Choroid plexus epithelial cell (primary cell): ENCODE results near the gene DIDO1.

ENCODE experiments used
- DNase-seq: peaks from one replicate; pipeline ENCODE4 v3.0.0-alpha.2; 2010; ENCODE audit warnings: low read depth
- H3K4me3 ChIP-seq: 2 replicates; pipeline ENCODE4 v1.5.1; 2011; ENCODE audit warnings: low read depth, mild to moderate bottlenecking, control low read depth, low read length, moderate library complexity
- TF ChIP-seq, protein P1 (sequence below): conservative IDR thresholded peaks from 2 replicates; pipeline ENCODE4 v1.5.1; 2011; ENCODE audit warnings: low read depth, mild to moderate bottlenecking, control low read depth, inconsistent platforms, low read length, moderate library complexity

DIDO1 gene

DNA sequence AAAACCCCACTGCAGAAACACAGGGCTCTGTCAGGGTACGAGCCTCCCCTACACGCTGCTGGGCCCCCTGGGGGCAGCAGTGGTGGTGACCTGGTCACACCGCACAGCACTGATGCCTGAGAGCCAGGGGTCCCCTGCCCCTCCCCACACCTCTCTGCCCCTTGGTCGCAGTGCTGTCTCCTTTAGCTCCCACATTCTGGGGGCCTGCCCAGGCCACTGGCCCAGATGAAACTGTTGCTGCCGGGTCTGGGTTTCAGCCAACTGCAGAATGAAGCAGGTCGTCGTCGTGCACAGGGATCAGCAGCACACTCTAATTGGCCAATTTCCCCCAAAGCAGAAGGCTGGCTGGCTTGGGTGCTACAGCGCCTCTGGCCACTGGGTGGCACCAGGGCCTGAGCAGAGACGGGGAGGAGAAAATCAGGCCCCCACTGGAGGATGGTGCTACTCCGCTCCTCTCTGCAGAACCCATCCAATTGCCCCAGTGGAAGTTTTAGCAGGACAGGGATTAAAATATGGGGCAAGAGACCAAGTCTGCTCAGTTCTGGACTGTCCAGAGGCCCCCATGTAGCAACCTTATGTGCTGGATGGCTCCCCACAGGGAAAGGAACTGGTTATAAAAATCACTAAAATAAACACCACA lies 26.1 kb downstream of the DIDO1 start:
- H3K4me3 ChIP-seq = no peak overlapping the region
- TF ChIP-seq, protein P1, sequence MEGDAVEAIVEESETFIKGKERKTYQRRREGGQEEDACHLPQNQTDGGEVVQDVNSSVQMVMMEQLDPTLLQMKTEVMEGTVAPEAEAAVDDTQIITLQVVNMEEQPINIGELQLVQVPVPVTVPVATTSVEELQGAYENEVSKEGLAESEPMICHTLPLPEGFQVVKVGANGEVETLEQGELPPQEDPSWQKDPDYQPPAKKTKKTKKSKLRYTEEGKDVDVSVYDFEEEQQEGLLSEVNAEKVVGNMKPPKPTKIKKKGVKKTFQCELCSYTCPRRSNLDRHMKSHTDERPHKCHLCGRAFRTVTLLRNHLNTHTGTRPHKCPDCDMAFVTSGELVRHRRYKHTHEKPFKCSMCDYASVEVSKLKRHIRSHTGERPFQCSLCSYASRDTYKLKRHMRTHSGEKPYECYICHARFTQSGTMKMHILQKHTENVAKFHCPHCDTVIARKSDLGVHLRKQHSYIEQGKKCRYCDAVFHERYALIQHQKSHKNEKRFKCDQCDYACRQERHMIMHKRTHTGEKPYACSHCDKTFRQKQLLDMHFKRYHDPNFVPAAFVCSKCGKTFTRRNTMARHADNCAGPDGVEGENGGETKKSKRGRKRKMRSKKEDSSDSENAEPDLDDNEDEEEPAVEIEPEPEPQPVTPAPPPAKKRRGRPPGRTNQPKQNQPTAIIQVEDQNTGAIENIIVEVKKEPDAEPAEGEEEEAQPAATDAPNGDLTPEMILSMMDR = peak; percentile 96
- DNase-seq = peak; percentile 87

DNA sequence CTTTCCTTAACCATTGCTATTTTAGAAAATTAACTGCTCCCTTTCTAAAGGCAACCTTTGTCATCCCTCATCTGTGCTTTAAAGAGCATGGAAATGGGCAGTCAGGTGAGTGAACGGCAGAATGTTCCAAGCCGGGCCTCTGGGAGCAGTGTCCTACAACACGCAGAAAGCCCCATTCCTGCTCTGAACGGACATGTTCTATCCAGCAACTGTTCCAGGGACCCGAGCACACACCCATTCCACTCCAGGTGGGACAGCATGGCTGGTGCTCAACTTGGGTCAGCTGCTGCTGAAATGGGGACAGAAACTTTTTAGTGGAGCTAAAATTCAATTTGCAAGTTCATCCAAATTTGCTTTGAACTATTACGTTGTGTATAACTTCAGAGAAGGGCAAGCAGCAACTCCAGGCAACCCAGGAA lies 26.7 kb downstream of the DIDO1 start:
- no peak overlapping the region for H3K4me3 ChIP-seq
- TF ChIP-seq, protein P1 = peak; percentile 52
- DNase-seq = peak; percentile 53

DNA sequence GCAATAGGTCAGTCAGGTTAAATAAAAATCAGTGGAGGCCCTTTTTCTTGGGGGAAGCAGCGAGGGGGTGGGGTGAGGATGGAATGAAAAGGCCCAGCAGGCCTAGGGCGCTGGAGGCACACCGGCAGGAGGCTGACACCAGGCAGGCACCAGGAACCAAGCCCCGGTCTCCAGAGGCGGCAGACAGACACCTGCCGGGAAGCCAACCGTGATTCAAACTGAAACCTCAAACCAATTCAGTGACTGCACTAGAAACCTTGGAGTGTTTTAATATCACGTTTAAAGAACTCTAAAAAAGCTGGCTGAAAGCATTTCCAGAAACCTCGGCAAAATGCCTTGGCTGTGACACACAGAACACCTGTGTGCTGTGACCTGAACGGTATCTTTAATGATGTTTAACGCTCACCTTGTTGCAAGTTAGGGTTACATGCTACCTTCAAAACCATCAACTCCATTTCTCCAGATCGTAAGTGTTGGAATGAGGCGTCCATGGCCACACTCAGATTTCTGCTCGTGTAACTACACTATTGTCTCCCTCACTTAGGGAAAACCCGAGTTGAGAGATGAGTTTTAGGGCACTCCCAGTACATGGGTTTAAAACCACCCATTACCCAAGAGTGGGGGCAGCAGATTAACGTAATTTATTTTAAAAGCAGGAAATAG lies 27.2 kb downstream of the DIDO1 start:
- no peak for DNase-seq
- TF ChIP-seq, protein P1 = no peak

DNA sequence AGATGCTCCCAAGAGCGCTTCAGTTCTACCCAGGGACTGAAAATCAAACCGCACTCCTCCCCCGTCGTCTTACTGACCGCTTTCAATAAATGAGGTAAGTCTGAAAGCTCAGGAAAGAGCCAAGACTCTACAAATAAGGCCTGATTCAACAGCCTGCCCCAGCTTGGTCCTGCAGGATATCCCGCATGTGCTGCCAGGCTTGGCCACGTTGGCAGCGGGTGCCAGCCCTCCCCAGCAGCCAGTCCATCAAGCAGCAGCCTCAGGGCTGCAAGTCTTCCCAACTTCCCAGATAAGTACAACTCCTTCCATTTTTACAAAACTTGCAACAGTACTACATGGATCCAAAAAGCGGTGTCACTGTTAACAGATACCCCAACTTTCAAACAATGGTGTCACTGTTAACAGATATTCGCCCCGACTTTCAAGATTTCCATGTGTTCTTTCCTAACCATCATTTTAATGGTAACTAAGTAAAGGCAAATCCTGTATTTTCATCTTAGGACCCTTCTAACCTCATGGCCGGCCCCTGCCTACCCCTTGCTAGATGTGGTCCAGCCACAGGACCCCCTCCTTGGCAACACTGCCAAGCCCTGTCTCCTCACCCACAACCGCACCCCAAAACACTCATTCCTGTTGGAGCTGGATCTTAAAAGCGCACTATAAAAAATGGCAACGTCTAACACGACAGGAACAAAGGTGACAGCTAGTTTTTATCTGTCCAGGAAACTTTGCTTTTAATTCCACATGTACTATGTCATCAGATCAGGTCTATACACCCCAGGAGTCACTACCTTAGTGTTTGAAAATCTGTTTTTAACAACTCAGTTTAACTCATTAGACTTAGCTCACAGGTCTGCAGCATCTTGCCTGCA lies 28.0 kb downstream of the DIDO1 start:
- no peak for DNase-seq
- TF ChIP-seq, protein P1 = no peak
- no peak overlapping the region for H3K4me3 ChIP-seq

More for the DNA sequence above, 27.2 kb downstream of the DIDO1 start:
- H3K4me3 ChIP-seq = no peak overlapping the region

DNA sequence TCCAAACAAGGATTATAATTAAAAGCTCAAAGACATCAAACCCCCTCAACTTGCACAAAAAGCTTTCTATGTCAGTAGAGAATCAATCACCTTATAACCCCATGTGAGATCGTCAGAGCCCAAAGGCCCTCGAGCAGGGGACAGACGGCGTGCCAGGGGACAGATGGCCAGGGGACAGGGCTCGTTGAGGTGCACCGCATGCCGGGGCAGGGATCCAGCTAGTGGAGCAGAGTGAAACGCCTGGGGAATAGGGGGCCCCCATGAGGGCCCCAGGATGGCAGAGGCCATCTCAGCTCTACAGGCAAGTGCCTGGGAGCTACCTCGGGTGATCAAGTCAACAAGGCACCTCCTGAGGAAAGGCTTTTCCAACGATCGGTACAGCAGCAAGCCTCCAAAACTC lies 28.6 kb downstream of the DIDO1 start:
- H3K4me3 ChIP-seq = no peak overlapping the region
- TF ChIP-seq, protein P1 = no peak
- DNase-seq = no peak

DNA sequence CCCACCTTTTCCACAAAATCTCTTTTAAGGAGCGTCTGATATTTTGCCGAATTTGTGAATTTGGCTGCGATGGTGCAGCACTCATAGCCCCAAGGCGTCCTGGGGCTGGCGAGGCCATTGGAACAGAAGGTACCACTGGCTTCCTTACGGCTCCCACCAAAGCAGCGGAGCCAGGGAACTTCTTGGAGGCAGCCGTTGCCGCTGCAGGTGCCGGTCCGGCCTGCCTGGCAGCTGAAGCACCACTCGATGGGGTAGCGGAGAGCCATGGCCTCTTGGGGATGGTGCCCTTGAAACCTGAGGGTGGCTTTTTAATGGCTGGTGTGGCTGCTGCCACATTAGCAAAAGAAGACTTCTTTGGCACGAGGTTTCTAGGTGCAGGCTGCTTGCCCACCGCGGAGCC lies 29.8 kb downstream of the DIDO1 start:
- no peak for DNase-seq
- no peak overlapping the region for H3K4me3 ChIP-seq
- TF ChIP-seq, protein P1 = no peak
